HepG2 (cell line): ENCODE measurements around the gene IL6ST. TPM values are rescaled to one million over a fixed set of nuclear protein-coding genes. Genes with fewer than 3 reads are reported as not detected.
"Not testable (repeated sequence)": the region's sequence is repeated elsewhere in the genome, so short reads cannot be mapped to it uniquely, and the experiment has no call there.

Source experiments
- ATAC-seq: fragments of 200-7000 bp; cut with Tn5 transposase; 3 replicates; pipeline ENCODE4 v1.9.1; 2020; ENCODE audit warnings: mild to moderate bottlenecking, moderate library complexity
- BruUV-seq: library from RNA; stranded (reverse); fragments of 400-500 nt; replicated peaks from 2 replicates; lab custom pipeline; 2021; lab: Mats Ljungman, UMichigan
- CTCF ChIA-PET: fragments of 300-600 bp; formaldehyde crosslinking; extraction: SDS; loops from one replicate; lab custom pipeline; 2021; ENCODE audit warnings: low total read pairs, inconsistent platforms, low intra/inter-chr PET ratio; lab: Yijun Ruan, JAX
- POLR2A ChIA-PET: fragments of 350-600 bp; sonication (Branson Sonifier 250); formaldehyde crosslinking; loops from one replicate; lab custom pipeline; 2020; ENCODE audit warnings: antibody characterized with exemption, inconsistent platforms; lab: Yijun Ruan, JAX
- DNase-seq: peaks from one replicate; pipeline ENCODE4 v3.0.0-alpha.2; 2015; ENCODE audit warnings: low spot score
- FAIRE-seq: peaks from 3 replicates; lab custom pipeline; 2011; peaks lifted over from hg19 to GRCh38; lab: Jason Lieb, UNC
- H2AFZ ChIP-seq: one replicate; pipeline ENCODE4 v1.6.1; 2011; ENCODE audit warnings: low read length, inconsistent platforms
- H3K27ac ChIP-seq: fragments of 300-600 bp; 3 replicates; pipeline ENCODE4 v1.8.0; 2011; ENCODE audit warnings: mixed run types, mild to moderate bottlenecking, mixed read lengths, low read length, inconsistent platforms; ENCODE audit not compliant: insufficient read depth; ENCODE audit errors: extremely low read length
- H3K27me3 ChIP-seq, 2 experiments: fragments of 200-600 bp in 1 of 2; 2 replicates in 1 of 2; 3 replicates in 1 of 2; pipeline versions ENCODE4 v1.6.0 to v1.8.0; 2011; ENCODE audit warnings: low read length in 2 of 2, mild to moderate bottlenecking in 2 of 2, moderate library complexity in 2 of 2, inconsistent platforms in 1 of 2; ENCODE audit not compliant: insufficient read depth in 2 of 2, control insufficient read depth in 1 of 2
- H3K36me3 ChIP-seq, 2 experiments: fragments of 200-600 bp in 1 of 2; replicated peaks in 1 of 2; 2 replicates in 1 of 2; 3 replicates in 1 of 2; pipeline versions ENCODE4 v1.5.1 to v1.8.0; 2011; ENCODE audit warnings: low read length in 2 of 2, inconsistent platforms in 1 of 2; ENCODE audit not compliant: insufficient read depth in 2 of 2, control insufficient read depth in 1 of 2
- H3K4me1 ChIP-seq: 2 replicates; pipeline ENCODE4 v1.5.1; 2012; ENCODE audit warnings: low read length, inconsistent platforms; ENCODE audit not compliant: insufficient read depth
- H3K4me2 ChIP-seq: 2 replicates; pipeline ENCODE4 v1.6.0; 2011; ENCODE audit warnings: low read depth, low read length, inconsistent platforms
- H3K4me3 ChIP-seq, 3 experiments: fragments of 200-600 bp in 1 of 3; sonication (generic), shearing (Covaris generic) in 1 of 3; replicated peaks in 1 of 3; 2 replicates each; pipeline ENCODE4 v1.5.1; 2011 to 2016; ENCODE audit warnings: low read length in 3 of 3, inconsistent platforms in 2 of 3, low read depth in 2 of 3, mild to moderate bottlenecking in 2 of 3, control low read depth in 1 of 3, mixed read lengths in 1 of 3; ENCODE audit not compliant: insufficient read depth in 1 of 3
- H3K79me2 ChIP-seq: one replicate; pipeline ENCODE4 v1.6.1; 2011; ENCODE audit warnings: low read length, inconsistent platforms; ENCODE audit not compliant: insufficient read depth
- H3K9ac ChIP-seq: 2 replicates; pipeline ENCODE4 v1.6.0; 2011; ENCODE audit warnings: mild to moderate bottlenecking, low read depth, low read length, inconsistent platforms; ENCODE audit not compliant: insufficient read depth
- H3K9me3 ChIP-seq: 2 replicates; pipeline ENCODE4 v1.5.1; 2012; ENCODE audit warnings: mild to moderate bottlenecking, low read length
- H4K20me1 ChIP-seq: 2 replicates; pipeline ENCODE4 v1.6.0; 2011; ENCODE audit warnings: inconsistent platforms, mild to moderate bottlenecking, low read length, moderate library complexity; ENCODE audit not compliant: insufficient read depth
- ADNP ChIP-seq: sonication (generic); formaldehyde crosslinking; IDR thresholded peaks from 2 replicates; pipeline ENCODE4 v1.4.0; 2020; ENCODE audit warnings: missing genetic modification reagents
- GFI1 ChIP-seq: sonication (generic); formaldehyde crosslinking; IDR thresholded peaks from 2 replicates; pipeline ENCODE4 v1.5.0; 2020; ENCODE audit warnings: missing genetic modification reagents, mild to moderate bottlenecking, borderline replicate concordance
- NONO ChIP-seq, 2 experiments: fragments of 450-650 bp in 1 of 2; sonication (generic) in 1 of 2; formaldehyde crosslinking in 1 of 2; IDR thresholded peaks in 1 of 2; conservative IDR thresholded peaks in 1 of 2; 2 replicates each; pipeline versions ENCODE4 v1.6.1 to v1.8.0; 2017 to 2022; ENCODE audit warnings: mild to moderate bottlenecking in 1 of 2, missing genetic modification reagents in 1 of 2, moderate library complexity in 1 of 2
- PHF21A ChIP-seq: sonication (generic); formaldehyde crosslinking; IDR thresholded peaks from 2 replicates; pipeline ENCODE4 v1.5.0; 2020; ENCODE audit warnings: mild to moderate bottlenecking, missing genetic modification reagents
- SYNCRIP ChIP-seq: fragments of 200-400 bp; formaldehyde crosslinking; IDR thresholded peaks from 2 replicates; pipeline ENCODE4 v1.6.1; 2018; ENCODE audit warnings: mild to moderate bottlenecking, low read depth, low read length; ENCODE audit not compliant: insufficient read depth
- TBX3 ChIP-seq: fragments of 450-650 bp; IDR thresholded peaks from 2 replicates; pipeline ENCODE4 v1.6.1; 2017; ENCODE audit warnings: antibody characterized with exemption, mild to moderate bottlenecking, inconsistent platforms, borderline replicate concordance
- ZMYM2 ChIP-seq: sonication (generic); formaldehyde crosslinking; IDR thresholded peaks from 2 replicates; pipeline ENCODE4 v1.8.0; 2022; ENCODE audit warnings: mild to moderate bottlenecking, missing genetic modification reagents
- ZMYM3 ChIP-seq: sonication (generic); formaldehyde crosslinking; IDR thresholded peaks from 2 replicates; pipeline ENCODE4 v1.5.1; 2020; ENCODE audit warnings: mild to moderate bottlenecking, missing genetic modification reagents
- ZNF292 ChIP-seq: sonication (generic); formaldehyde crosslinking; IDR thresholded peaks from 2 replicates; pipeline ENCODE4 v1.8.1; 2022; ENCODE audit warnings: mild to moderate bottlenecking, low read depth, missing genetic modification reagents, borderline replicate concordance
- ZNF564 ChIP-seq: sonication (generic); formaldehyde crosslinking; IDR thresholded peaks from 2 replicates; pipeline ENCODE4 v1.8.1; 2023; ENCODE audit warnings: mild to moderate bottlenecking, missing genetic modification reagents
- ZNF816 ChIP-seq: sonication (generic); formaldehyde crosslinking; IDR thresholded peaks from 2 replicates; pipeline ENCODE4 v1.8.0; 2022; ENCODE audit warnings: missing genetic modification reagents, mild to moderate bottlenecking, borderline replicate concordance
- ZSCAN29 ChIP-seq: sonication (generic); formaldehyde crosslinking; conservative IDR thresholded peaks from 2 replicates; pipeline ENCODE4 v1.4.0; 2020; ENCODE audit warnings: mild to moderate bottlenecking, missing genetic modification reagents
- in situ Hi-C: cut with HindIII; loops from 2 replicates; pipeline ENCODE4 v1.10.0; 2017; ENCODE audit warnings: low pct_unique_long_range_greater_than_20kb; ENCODE audit not compliant: extremely low pct_ligation_motif_present
- intact Hi-C: fragments of 100-400 bp; cut with micrococcal nuclease; formaldehyde crosslinking; loops from one replicate; pipeline ENCODE4 v1.10.0; 2022; ENCODE audit not compliant: unreplicated experiment
- polyA plus RNA-seq, 8 experiments: library from polyadenylated mRNA; depleted of rRNA in 3 of 8; stranded (reverse) in 7 of 8; unstranded in 1 of 8; fragments of >200 nt; fragmentation: Illumina TruSeq in 4 of 8; extraction: Trizol in 4 of 8; gene quantifications; 2 replicates each; pipeline versions ENCODE4 v1.2.1 to v1.2.3, GENCODE V29; 2011 to 2016; ENCODE audit warnings: low read depth in 4 of 8, missing spikeins in 1 of 8, mixed read lengths in 1 of 8; ENCODE audit not compliant: insufficient read depth in 1 of 8
- total RNA-seq, 5 experiments: library from RNA; depleted of rRNA; stranded (reverse); fragments of >200 nt; fragmentation: Illumina TruSeq; extraction: Trizol; gene quantifications; 2 replicates each; pipeline ENCODE4 v1.2.3, GENCODE V29; 2016; ENCODE audit warnings: low read depth in 1 of 5
- TF ChIP-seq, protein P1 (sequence below), 2 experiments: fragments of 450-650 bp in 1 of 2; sonication (generic) in 1 of 2; formaldehyde crosslinking; IDR thresholded peaks; 2 replicates each; pipeline versions ENCODE4 v1.5.0 to v1.8.0; 2020 to 2022; ENCODE audit warnings: mild to moderate bottlenecking in 1 of 2, missing genetic modification reagents in 1 of 2
- TF ChIP-seq, protein P2 (sequence below): sonication (generic); formaldehyde crosslinking; IDR thresholded peaks from 2 replicates; pipeline ENCODE4 v1.5.1; 2020; ENCODE audit warnings: mild to moderate bottlenecking, missing genetic modification reagents
- TF ChIP-seq, protein P3 (sequence below): sonication (generic); formaldehyde crosslinking; IDR thresholded peaks from 2 replicates; pipeline ENCODE4 v1.4.0; 2020; ENCODE audit warnings: missing genetic modification reagents

Gene IL6ST
- total and polyA plus RNA-seq, 2 of the 13 experiments (the other 11 are each of a cell fraction or from before 2014, with no cell fraction given), result 66.6 to 166 TPM

DNA sequence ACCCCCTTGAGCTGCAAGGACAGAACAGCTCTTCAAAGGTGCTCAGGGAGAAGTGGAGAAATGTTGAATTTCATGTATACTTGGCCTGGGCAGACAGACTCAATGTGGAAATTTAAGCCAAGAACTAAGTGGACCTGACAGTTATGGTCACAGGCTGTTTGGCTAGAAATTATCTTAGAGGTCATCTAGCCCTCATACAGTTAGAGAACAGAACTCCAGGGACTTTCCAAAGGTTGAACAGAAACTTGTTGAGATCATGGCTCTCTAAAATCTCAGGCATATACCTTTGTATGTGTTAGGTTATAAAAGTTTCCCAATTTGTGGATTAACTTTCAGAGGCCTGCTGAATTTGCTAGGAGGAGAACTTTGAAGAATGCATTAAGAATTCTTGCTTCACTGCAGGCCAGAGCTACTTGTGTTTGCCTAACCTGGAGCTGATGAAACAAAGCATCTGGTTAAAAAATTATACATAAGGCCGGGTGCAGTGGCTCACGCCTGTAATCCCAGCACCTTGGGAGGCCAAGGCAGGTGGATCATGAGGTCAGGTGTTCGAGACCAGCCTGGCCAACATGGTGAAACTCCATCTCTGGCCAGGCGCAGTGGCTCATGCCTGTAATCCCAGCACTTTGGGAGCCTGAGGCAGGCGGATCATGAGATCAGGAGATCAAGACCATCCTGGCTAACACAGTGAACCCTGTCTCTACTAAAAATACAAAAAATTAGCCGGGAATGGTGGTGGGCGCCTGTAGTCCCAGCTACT, 35.3 kb upstream of the IL6ST start (continued):
- not testable (repeated sequence) for TF ChIP-seq NONO (IDR thresholded peaks at IDR 0.05)
- 0 out of 2 replicates have a peak, but pooled peaks have one; percentile 24 for TF ChIP-seq NONO (CRISPR knock-in tag; conservative IDR thresholded peaks at IDR 0.05)
- TF ChIP-seq PHF21A, result peak; percentile 11; the same call in 1 of the 2 replicates
- TF ChIP-seq ZMYM2 (CRISPR knock-in tag), result peak; percentile 86; the same call in 1 of the 2 replicates
- peak; percentile 50; the same call in 1 of the 2 replicates for TF ChIP-seq ZMYM3 (CRISPR knock-in tag)
- TF ChIP-seq ADNP (CRISPR knock-in tag), result peak; percentile 94
- TF ChIP-seq, protein P1, sequence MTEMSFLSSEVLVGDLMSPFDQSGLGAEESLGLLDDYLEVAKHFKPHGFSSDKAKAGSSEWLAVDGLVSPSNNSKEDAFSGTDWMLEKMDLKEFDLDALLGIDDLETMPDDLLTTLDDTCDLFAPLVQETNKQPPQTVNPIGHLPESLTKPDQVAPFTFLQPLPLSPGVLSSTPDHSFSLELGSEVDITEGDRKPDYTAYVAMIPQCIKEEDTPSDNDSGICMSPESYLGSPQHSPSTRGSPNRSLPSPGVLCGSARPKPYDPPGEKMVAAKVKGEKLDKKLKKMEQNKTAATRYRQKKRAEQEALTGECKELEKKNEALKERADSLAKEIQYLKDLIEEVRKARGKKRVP (CRISPR knock-in tag; IDR thresholded peaks at IDR 0.05), result peak in 1 of 2 experiments; percentile 48; a peak in 1 of 4 replicates

DNA sequence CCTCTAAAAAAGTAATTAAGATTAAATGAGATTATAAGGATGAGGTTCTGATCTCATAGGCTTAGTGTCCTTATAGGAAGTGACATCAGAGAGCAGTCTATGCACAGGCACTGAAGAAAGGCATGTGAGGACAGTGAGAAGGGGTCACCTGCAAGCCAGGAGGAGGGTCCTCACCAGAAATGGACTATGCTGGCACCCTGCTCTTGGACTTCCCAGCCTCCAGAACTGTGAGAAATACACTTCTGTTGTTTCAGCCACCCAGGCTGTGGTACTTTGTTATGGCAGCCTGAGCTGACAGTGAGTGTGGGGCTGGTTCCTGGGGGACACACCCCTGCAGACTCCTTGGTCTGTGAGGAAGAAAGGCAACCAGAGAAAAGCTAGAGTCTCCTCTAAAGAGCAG, 34.7 kb upstream of the IL6ST start:
- H3K9ac ChIP-seq, result 0 out of 2 replicates have a peak overlapping the region, but pooled peaks have one; percentile 10
- peak overlapping the region; percentile 68 for H3K27ac ChIP-seq
- CTCF ChIA-PET, result no interaction called here
- peaks cover 49% of the 10 kb centered on the region for H3K4me1 ChIP-seq
- H3K4me3 ChIP-seq, result no peak overlapping the region
- no peaks in the 10 kb centered on the region for H3K27me3 ChIP-seq
- ATAC-seq (peak; percentile 11), DNase-seq (no peak), FAIRE-seq (no peak)
- intact Hi-C loops, result loop anchor here (5.0 kb wide), 1 partner anchor 37 kb away; the partner anchor contains the start of gene IL6ST
- H3K79me2 ChIP-seq, result no peaks in the 10 kb centered on the region
- no peaks in the 10 kb centered on the region for H4K20me1 ChIP-seq
- 0 out of 2 replicates have a peak overlapping the region, but pooled peaks have one; percentile 16 for H3K4me2 ChIP-seq
- POLR2A ChIA-PET, result interaction anchor here (2.1 kb wide), 1 partner anchor 94 kb away, joined by 6 read pairs; no protein-coding TSS in a partner anchor
- no peak overlapping the region for H2AFZ ChIP-seq
- in situ Hi-C loops, result no loop called here
- no peaks in the 10 kb centered on the region for H3K36me3 ChIP-seq
- no TSS peak for BruUV-seq
- H3K9me3 ChIP-seq, result no peaks in the 10 kb centered on the region
- no peak for TF ChIP-seq GFI1 (CRISPR knock-in tag)
- TF ChIP-seq ZSCAN29, result no peak
- peak; percentile 100 for TF ChIP-seq ZNF564 (CRISPR knock-in tag)
- TF ChIP-seq TBX3, result no peak
- TF ChIP-seq, protein P2, sequence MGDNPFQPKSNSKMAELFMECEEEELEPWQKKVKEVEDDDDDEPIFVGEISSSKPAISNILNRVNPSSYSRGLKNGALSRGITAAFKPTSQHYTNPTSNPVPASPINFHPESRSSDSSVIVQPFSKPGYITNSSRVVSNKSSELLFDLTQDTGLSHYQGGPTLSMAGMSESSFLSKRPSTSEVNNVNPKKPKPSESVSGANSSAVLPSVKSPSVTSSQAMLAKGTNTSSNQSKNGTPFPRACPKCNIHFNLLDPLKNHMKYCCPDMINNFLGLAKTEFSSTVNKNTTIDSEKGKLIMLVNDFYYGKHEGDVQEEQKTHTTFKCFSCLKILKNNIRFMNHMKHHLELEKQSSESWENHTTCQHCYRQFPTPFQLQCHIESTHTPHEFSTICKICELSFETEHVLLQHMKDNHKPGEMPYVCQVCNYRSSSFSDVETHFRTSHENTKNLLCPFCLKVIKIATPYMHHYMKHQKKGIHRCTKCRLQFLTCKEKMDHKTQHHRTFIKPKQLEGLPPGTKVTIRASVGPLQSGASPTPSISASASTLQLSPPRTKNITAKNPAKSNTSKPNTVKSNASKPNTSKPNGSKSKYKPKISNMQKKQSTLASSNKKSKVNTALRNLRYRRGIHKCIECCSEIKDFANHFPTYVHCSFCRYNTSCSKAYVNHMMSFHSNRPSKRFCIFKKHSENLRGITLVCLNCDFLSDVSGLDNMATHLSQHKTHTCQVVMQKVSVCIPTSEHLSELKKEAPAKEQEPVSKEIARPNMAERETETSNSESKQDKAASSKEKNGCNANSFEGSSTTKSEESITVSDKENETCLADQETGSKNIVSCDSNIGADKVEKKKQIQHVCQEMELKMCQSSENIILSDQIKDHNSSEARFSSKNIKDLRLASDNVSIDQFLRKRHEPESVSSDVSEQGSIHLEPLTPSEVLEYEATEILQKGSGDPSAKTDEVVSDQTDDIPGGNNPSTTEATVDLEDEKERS (CRISPR knock-in tag), result 0 out of 2 replicates have a peak, but pooled peaks have one; percentile 31
- TF ChIP-seq SYNCRIP, result no peak
- peak; percentile 13; the same call in 1 of the 2 replicates for TF ChIP-seq ZNF292
- 0 out of 2 replicates have a peak, but pooled peaks have one; percentile 36 for TF ChIP-seq ZNF816 (CRISPR knock-in tag)
- TF ChIP-seq, protein P3, sequence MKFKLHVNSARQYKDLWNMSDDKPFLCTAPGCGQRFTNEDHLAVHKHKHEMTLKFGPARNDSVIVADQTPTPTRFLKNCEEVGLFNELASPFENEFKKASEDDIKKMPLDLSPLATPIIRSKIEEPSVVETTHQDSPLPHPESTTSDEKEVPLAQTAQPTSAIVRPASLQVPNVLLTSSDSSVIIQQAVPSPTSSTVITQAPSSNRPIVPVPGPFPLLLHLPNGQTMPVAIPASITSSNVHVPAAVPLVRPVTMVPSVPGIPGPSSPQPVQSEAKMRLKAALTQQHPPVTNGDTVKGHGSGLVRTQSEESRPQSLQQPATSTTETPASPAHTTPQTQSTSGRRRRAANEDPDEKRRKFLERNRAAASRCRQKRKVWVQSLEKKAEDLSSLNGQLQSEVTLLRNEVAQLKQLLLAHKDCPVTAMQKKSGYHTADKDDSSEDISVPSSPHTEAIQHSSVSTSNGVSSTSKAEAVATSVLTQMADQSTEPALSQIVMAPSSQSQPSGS (CRISPR knock-in tag), result no peak
